GM18520 (cell line): ENCODE measurements around the gene WDR59.
A peak's percentile ranks its signal among the peaks of the same experiment; 100 is the strongest.
"Not testable (repeated sequence)": the region's sequence is repeated elsewhere in the genome, so short reads cannot be mapped to it uniquely, and the experiment has no call there.

Experiments used
- ATAC-seq: cut with Tn5 transposase; IDR thresholded peaks from one replicate; pipeline ENCODE4 v1.9.1; 2021; ENCODE audit not compliant: unreplicated experiment

WDR59 gene

GRCh38 chr16:74984529-74985296, at the start of gene WDR59:
WDR59 (minus strand) TSS chr16:74985123; CDS start chr16:74985017, 106 bp downstream.
- peak; percentile 100 for ATAC-seq

GRCh38 chr16:75032655-75033054, 47.7 kb upstream of the WDR59 start:
- ATAC-seq = no peak

GRCh38 chr16:75029854-75030253, 44.9 kb upstream of the WDR59 start:
- no peak for ATAC-seq

GRCh38 chr16:75028544-75029135, 43.7 kb upstream of the WDR59 start:
- ATAC-seq = no peak

GRCh38 chr16:75027520-75028300, 42.8 kb upstream of the WDR59 start:
- ATAC-seq = no peak

GRCh38 chr16:75026892-75027391, 42.0 kb upstream of the WDR59 start:
- no peak for ATAC-seq

- ATAC-seq = not testable (repeated sequence)
These were observed 41.4 kb upstream of the WDR59 start for GRCh38 chr16:75026239-75026891.

GRCh38 chr16:75025761-75026160, 40.8 kb upstream of the WDR59 start:
- no peak for ATAC-seq

GRCh38 chr16:75024594-75024993, 39.7 kb upstream of the WDR59 start:
- ATAC-seq = no peak

GRCh38 chr16:75024182-75024581, 39.3 kb upstream of the WDR59 start:
- ATAC-seq = no peak

- no peak for ATAC-seq
These were observed 38.1 kb upstream of the WDR59 start for GRCh38 chr16:75023009-75023408.

GRCh38 chr16:75022567-75022966, 37.6 kb upstream of the WDR59 start:
- ATAC-seq = no peak

GRCh38 chr16:75021410-75021809, 36.5 kb upstream of the WDR59 start:
- ATAC-seq = no peak

GRCh38 chr16:75019586-75019985, 34.7 kb upstream of the WDR59 start:
- ATAC-seq = no peak

- no peak for ATAC-seq
These were observed 34.1 kb upstream of the WDR59 start for GRCh38 chr16:75019007-75019406.

- no peak for ATAC-seq
These were observed 33.0 kb upstream of the WDR59 start for GRCh38 chr16:75017670-75018525.

GRCh38 chr16:75016451-75017081, 31.6 kb upstream of the WDR59 start:
- not testable (repeated sequence) for ATAC-seq

- ATAC-seq = no peak
These were observed 29.4 kb upstream of the WDR59 start for GRCh38 chr16:75014318-75014717.

GRCh38 chr16:75013123-75013522, 28.2 kb upstream of the WDR59 start:
- ATAC-seq = not testable (repeated sequence)
